Stimulated activated naive CD4-positive, alpha-beta T cell treated with Interleukin-2 at 50 U/mL for 16 hours (primary cell): ENCODE data around the gene TRIM62.
"Not testable (repeated sequence)": the region's sequence is repeated elsewhere in the genome, so short reads cannot be mapped to it uniquely, and the experiment has no call there.

Experiments used
- DNase-seq: peaks from one replicate; lab custom pipeline; 2025; lab: John Stamatoyannopoulos, UW

The TRIM62 gene

DNA sequence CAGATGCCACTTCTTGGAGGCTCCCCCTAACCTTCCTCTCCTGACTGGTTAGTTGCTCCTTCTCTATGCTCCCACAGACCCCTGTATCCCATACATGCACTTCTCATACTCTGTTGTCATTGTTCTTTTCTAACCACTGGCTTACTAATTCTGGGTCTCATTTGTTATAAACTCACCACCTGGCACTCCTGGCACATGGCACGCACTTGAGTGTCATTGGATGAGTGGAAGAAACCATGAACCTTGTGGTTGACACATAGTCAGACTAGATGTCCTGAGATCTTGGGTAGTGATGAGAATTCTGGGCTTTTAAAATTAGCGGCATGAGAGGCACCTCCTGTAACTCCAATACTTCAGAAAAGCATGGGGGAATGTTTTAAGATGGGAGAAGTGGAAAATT, 49.3 kb downstream of the TRIM62 start:
- no peak for DNase-seq

GRCh38 chr1:33131191-33131590, 50.7 kb downstream of the TRIM62 start:
- no peak for DNase-seq

GRCh38 chr1:33130297-33130696, 51.5 kb downstream of the TRIM62 start:
- DNase-seq: peak; percentile 11

GRCh38 chr1:33128781-33129180, 53.1 kb downstream of the TRIM62 start:
- DNase-seq: no peak

GRCh38 chr1:33127001-33127823, 54.6 kb downstream of the TRIM62 start:
- DNase-seq: peak; percentile 99

DNA sequence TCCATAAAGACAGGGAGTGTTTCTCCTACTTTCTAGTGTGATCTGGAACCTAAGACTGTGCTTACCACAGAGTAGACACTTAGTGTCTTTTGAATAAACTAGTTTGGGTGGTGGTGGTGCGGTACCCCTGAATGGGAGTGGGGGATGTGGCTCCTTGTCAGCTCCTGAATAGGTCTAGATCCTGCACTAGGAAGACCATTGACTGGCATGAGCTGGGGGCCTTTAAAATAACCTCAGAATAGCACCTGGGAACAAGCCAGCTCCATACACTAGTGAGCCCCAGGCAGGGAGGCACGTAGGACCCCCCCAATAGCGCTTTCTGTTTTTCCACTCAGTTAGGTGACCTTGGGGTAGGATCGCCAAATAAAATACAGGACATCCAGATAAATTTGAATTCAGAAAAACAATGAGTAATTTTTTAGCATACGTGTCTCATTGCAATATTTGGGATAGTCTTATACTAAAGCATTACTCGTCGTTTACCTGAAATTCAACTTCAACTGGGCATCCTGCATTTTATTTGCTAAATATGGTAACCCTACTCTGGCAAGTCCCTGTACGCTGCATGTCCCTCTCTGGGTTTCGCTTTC, 55.3 kb downstream of the TRIM62 start:
- no peak for DNase-seq

- not testable (repeated sequence) for DNase-seq
These were observed 57.2 kb downstream of the TRIM62 start for GRCh38 chr1:33124647-33125046.

DNA sequence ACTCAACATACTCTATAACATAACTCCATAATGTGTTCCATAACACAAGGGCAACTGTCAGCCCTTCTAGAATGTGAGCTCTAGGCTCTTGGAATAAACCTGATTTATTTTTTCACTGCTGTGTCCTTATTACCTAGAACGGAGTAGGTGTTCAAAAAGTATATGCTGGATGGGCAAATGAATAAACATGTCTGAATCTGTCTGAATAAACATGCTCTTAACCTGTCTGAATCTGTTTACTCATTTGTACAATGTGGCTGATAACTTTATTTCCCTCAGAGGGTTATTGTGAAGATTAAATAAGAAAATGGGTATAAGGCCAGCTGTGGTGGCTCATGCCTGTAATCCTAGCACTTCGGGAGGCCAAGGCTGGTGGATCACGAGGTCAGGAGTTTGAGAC, 58.6 kb downstream of the TRIM62 start:
- DNase-seq: no peak

DNA sequence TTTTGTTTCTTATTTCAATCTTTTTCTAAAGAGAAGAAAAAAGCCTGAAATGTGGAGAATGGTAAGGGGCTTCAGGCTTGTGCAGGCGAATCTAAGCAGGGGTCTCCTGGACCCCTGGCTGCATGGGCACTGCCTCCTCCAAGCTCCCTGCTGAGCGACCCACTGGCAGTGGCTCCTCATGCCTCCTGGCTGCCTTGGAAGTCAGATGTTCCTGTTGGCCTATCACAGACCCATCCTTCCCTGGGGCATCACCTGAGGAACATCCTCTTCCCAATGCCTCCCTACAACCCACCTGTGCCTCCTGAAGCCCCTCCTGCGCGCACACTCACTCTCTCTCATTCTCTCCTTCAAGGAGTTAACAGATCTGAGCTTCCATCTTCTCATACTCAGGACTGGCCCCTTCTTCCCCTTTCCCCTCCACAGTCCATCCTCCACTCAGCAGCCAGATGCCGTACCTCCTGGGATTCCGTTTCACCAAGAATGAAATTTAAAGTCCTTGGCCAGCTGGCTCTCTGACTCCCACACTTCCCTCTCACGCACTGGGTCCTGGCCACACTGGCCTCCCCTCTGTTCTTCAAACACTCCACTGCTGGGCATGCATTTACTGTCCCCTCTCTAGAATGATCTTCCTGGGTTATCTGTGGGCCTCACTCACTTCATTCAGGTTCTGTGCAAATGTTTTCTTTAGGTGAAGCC, 59.2 kb downstream of the TRIM62 start:
- DNase-seq: no peak

DNA sequence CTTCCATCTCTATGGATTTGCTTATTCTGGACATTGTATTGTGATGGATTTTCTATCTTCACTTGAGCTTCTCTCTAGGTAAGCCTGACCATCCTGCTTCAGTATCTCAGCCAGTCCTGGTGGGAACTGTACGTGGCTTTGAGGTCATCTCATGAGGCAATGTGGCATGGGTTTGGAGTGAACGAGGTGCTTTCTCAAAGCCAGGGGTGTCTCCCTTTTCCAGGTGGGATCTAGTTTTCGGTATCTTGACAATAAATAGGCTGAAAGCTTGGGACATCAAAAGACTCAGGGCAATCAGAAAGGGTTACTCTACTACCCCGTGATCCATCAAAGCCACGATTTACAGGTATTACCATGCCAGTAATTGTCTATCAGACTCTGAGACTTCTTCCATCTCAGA, 60.1 kb downstream of the TRIM62 start:
- no peak for DNase-seq

- DNase-seq: no peak
These were observed 61.2 kb downstream of the TRIM62 start for GRCh38 chr1:33120436-33121231.

GRCh38 chr1:33119532-33120217, 62.2 kb downstream of the TRIM62 start:
- DNase-seq: no peak

- DNase-seq: no peak
These were observed 62.8 kb downstream of the TRIM62 start for GRCh38 chr1:33119050-33119449.

- DNase-seq: no peak
These were observed 63.6 kb downstream of the TRIM62 start for GRCh38 chr1:33118274-33118673.

- DNase-seq: no peak
These were observed 64.3 kb downstream of the TRIM62 start for GRCh38 chr1:33117440-33118085.

GRCh38 chr1:33111965-33112364, 69.9 kb downstream of the TRIM62 start:
- DNase-seq: no peak

DNA sequence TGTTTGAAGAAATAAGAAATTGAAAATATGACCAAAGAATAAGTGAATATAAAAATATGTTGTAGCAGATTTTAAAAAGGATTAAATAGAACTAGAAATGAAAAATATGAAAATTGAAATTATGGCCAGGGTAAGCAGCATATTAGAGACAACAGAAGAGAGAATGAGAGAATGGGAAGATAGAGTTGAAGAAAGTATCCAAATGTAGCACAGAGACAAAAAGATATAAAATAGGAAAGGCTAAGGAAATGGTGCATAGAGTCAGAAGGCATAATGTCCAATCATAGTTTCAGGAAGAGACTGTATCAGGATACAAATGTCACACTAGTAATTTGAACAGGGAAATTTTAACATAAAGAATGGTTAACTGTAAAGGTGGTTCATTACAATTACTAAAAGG, 71.4 kb downstream of the TRIM62 start:
- no peak for DNase-seq

GRCh38 chr1:33100119-33100415, 81.8 kb downstream of the TRIM62 start:
- DNase-seq: not testable (repeated sequence)

DNA sequence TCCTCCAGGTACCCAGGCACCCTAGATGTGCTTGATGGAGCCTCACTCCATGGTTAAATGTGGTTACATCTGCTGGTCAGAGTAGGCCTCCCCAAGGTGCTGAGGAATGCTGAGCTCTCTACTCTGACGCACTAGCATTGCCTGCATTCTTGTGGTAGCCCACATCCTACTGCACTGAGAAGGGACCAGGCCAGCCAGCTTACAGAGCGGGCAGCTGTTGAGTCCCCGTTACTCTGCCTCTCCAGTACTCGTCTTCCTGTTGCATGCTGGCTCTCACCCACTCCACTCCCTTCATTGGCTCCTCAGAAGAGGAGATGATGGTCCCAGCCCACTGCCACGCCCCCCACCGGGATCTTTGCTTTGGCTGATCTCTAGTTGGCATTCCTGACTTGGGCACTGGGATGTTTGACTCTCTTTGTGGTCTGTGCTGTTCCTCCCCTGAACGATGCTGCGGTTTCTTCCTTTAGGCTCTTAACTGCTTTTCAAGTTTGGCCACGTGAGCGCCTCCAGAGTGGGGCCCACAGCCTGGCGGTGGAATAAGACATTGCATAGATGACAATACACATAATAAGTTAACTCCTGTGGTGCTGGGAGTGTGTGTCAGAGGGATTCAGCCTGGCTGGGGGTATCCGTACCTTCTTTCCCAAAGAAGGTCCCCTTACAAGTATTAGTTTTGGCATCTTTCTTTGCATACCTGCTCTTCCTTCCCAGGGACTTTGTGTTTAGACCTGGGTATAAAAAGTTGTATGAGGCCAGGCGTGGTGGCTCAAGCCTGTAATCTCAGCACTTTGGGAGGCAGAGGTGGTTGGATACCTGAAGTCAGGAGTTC, 82.3 kb downstream of the TRIM62 start:
- DNase-seq: peak; percentile 52

- no peak for DNase-seq
These were observed 83.5 kb downstream of the TRIM62 start for GRCh38 chr1:33098371-33098770.
